GM12878 (cell line): ENCODE measurements around the gene SDK2. TPM values are rescaled to one million over a fixed set of nuclear protein-coding genes. Genes with fewer than 3 reads are reported as not detected.
A peak's percentile ranks its signal among the peaks of the same experiment; 100 is the strongest.

Experiments used
- ATAC-seq: fragments of 200-7000 bp; cut with Tn5 transposase; 3 replicates; pipeline ENCODE4 v1.9.1; 2020; ENCODE audit warnings: mild to moderate bottlenecking, moderate library complexity
- BruUV-seq: library from RNA; stranded (reverse); fragments of 400-500 nt; replicated peaks from 2 replicates; lab custom pipeline; 2021; lab: Mats Ljungman, UMichigan
- CTCF ChIA-PET: fragments of 300-600 bp; sonication (Branson Sonifier 250); formaldehyde crosslinking; extraction: SDS; loops from one replicate; lab custom pipeline; 2021; ENCODE audit warnings: inconsistent platforms; lab: Yijun Ruan, JAX
- POLR2A ChIA-PET: fragments of 350-600 bp; formaldehyde crosslinking; extraction: SDS; loops from one replicate; lab custom pipeline; 2021; ENCODE audit warnings: inconsistent platforms; lab: Charles Lee
- RAD21 ChIA-PET: fragments of 300-600 bp; sonication (Branson Sonifier 250); formaldehyde crosslinking; loops from one replicate; lab custom pipeline; 2023; ENCODE audit warnings: antibody characterized with exemption; ENCODE audit not compliant: unreplicated experiment; lab: Charles Lee
- SMC1A ChIA-PET: fragments of 300-600 bp; sonication (Branson Sonifier 250); formaldehyde crosslinking; loops from one replicate; lab custom pipeline; 2023; ENCODE audit not compliant: unreplicated experiment, uncharacterized antibody; lab: Charles Lee
- DNase-seq: peaks from one replicate; pipeline ENCODE4 v3.0.0-alpha.2; 2011; ENCODE audit warnings: low read depth, low spot score
- FAIRE-seq: peaks from 3 replicates; lab custom pipeline; 2011; peaks lifted over from hg19 to GRCh38; lab: Jason Lieb, UNC
- H2AFZ ChIP-seq: 2 replicates; pipeline ENCODE4 v1.6.0; 2011; ENCODE audit warnings: low read depth, low read length, control low read depth; ENCODE audit not compliant: control insufficient read depth
- H3K27ac ChIP-seq: 2 replicates; pipeline ENCODE4 v1.5.1; 2011; ENCODE audit warnings: control low read depth; ENCODE audit not compliant: control insufficient read depth, insufficient read depth
- H3K27me3 ChIP-seq, 2 experiments: replicated peaks in 1 of 2; 2 replicates each; pipeline versions ENCODE4 v1.6.0 to v1.6.1; 2011; ENCODE audit warnings: low read length in 1 of 2; ENCODE audit not compliant: control insufficient read depth in 2 of 2, insufficient read depth in 2 of 2
- H3K36me3 ChIP-seq, 2 experiments: 2 replicates each; pipeline ENCODE4 v1.5.1; 2011; ENCODE audit warnings: low read length in 1 of 2; ENCODE audit not compliant: control insufficient read depth in 2 of 2, insufficient read depth in 2 of 2
- H3K4me1 ChIP-seq: 2 replicates; pipeline ENCODE4 v1.6.1; 2011; ENCODE audit warnings: mild to moderate bottlenecking, low read length, moderate library complexity, mixed read lengths; ENCODE audit not compliant: control insufficient read depth, insufficient read depth
- H3K4me2 ChIP-seq: 2 replicates; pipeline ENCODE4 v1.6.0; 2011; ENCODE audit warnings: control low read depth; ENCODE audit not compliant: control insufficient read depth, insufficient read depth
- H3K4me3 ChIP-seq: fragments of 200-600 bp; sonication (generic); 2 replicates; pipeline ENCODE4 v1.5.1; 2016
- H3K79me2 ChIP-seq: 2 replicates; pipeline ENCODE4 v1.6.0; 2011; ENCODE audit warnings: low read length; ENCODE audit not compliant: control insufficient read depth, insufficient read depth
- H3K9ac ChIP-seq: 2 replicates; pipeline ENCODE4 v1.8.0; 2011; ENCODE audit warnings: low read length, control low read depth, mixed read lengths; ENCODE audit not compliant: control insufficient read depth, insufficient read depth
- H3K9me3 ChIP-seq: replicated peaks from 3 replicates; pipeline ENCODE4 v1.5.1; 2011; ENCODE audit warnings: mild to moderate bottlenecking, low read length; ENCODE audit not compliant: control insufficient read depth, insufficient read depth
- H4K20me1 ChIP-seq: 2 replicates; pipeline ENCODE4 v1.6.0; 2011; ENCODE audit not compliant: control insufficient read depth, insufficient read depth
- CHD2 ChIP-seq: IDR thresholded peaks from 2 replicates; pipeline ENCODE4 v1.6.1; 2011; ENCODE audit warnings: low read depth, low read length, improper control_type of control experiment, borderline replicate concordance
- HDGF ChIP-seq: fragments of 450-650 bp; IDR thresholded peaks from 2 replicates; pipeline ENCODE4 v1.6.1; 2016; ENCODE audit warnings: antibody characterized with exemption
- IRF5 ChIP-seq: fragments of 450-650 bp; IDR thresholded peaks from 2 replicates; pipeline ENCODE4 v1.6.1; 2017; ENCODE audit warnings: borderline replicate concordance
- MLLT1 ChIP-seq: fragments of 450-650 bp; IDR thresholded peaks from 2 replicates; pipeline ENCODE4 v1.6.1; 2016; ENCODE audit warnings: mild to moderate bottlenecking
- NR2C1 ChIP-seq: fragments of 450-650 bp; IDR thresholded peaks from 2 replicates; pipeline ENCODE4 v1.6.1; 2017; ENCODE audit warnings: antibody characterized with exemption, mild to moderate bottlenecking, moderate library complexity
- NR2F1 ChIP-seq: fragments of 450-650 bp; conservative IDR thresholded peaks from 2 replicates; pipeline ENCODE4 v1.6.1; 2017; ENCODE audit warnings: mild to moderate bottlenecking
- TARDBP ChIP-seq: IDR thresholded peaks from 2 replicates; pipeline ENCODE4 v1.6.1; 2016; ENCODE audit warnings: borderline replicate concordance
- YBX1 ChIP-seq: fragments of 450-650 bp; IDR thresholded peaks from 2 replicates; pipeline ENCODE4 v1.6.1; 2016; ENCODE audit warnings: antibody characterized with exemption
- ZBTB11 ChIP-seq: fragments of 450-650 bp; formaldehyde crosslinking; IDR thresholded peaks from 2 replicates; pipeline ENCODE4 v1.5.0; 2022; ENCODE audit warnings: mild to moderate bottlenecking, missing genetic modification characterization
- ZNF207 ChIP-seq: fragments of 450-650 bp; IDR thresholded peaks from 2 replicates; pipeline ENCODE4 v1.6.1; 2014; ENCODE audit warnings: antibody characterized with exemption, mild to moderate bottlenecking, borderline replicate concordance
- WGBS: methylation state at CpG from one replicate; pipeline ENCODE4 v1.1.6; 2016; ENCODE audit warnings: low lambda C conversion rate; ENCODE audit not compliant: insufficient replicate concordance, insufficient coverage; ENCODE audit errors: missing lambda C conversion rate; 5-methylcytosine and 5-hydroxymethylcytosine counted together
- in situ Hi-C: fragments of 300-500 bp; cut with MboI; formaldehyde crosslinking; loops from 9 replicates; pipeline ENCODE4 v1.14.3; 2018; ENCODE audit warnings: mixed read lengths
- intact Hi-C: fragments of 100-400 bp; cut with micrococcal nuclease; formaldehyde crosslinking; loops from one replicate; pipeline ENCODE4 v1.14.2; 2022; ENCODE audit not compliant: unreplicated experiment
- polyA plus RNA-seq, 11 experiments: library from polyadenylated mRNA; depleted of rRNA in 4 of 11; unstranded in 6 of 11; stranded (reverse) in 5 of 11; fragments of >200 nt; fragmentation: Nextera tagmentation in 4 of 11; fragmentation: Illumina TruSeq in 1 of 11; extraction: Ambion mirVana in 4 of 11; extraction: Trizol in 1 of 11; gene quantifications; 1 replicate in 1 of 11; 2 replicates in 10 of 11; pipeline versions ENCODE4 v1.2.1 to v1.2.3, GENCODE V29; 2011 to 2016; ENCODE audit warnings: inconsistent platforms in 2 of 11, missing spikeins in 2 of 11, low read depth in 1 of 11
- total RNA-seq, 4 experiments: library from RNA; depleted of rRNA in 3 of 4; stranded (reverse); fragments of >200 nt in 3 of 4; fragmentation: Illumina TruSeq in 1 of 4; extraction: Trizol in 1 of 4; gene quantifications; 2 replicates each; pipeline versions ENCODE4 v1.2.1 to v1.2.3, GENCODE V29; 2013 to 2021

SDK2 gene
- total and polyA plus RNA-seq, 10 of the 15 experiments (the other 5 are each of a cell fraction or from before 2014, with no cell fraction given): 0.03 to 0.08 (median 0.03) TPM; not detected in 7

- peaks cover 2% of the 10 kb centered on the region for H3K79me2 ChIP-seq
Observed at GRCh38 chr17:73284906-73285602, 359.2 kb downstream of the SDK2 start.

More at GRCh38 chr17:73284906-73285602, 359.2 kb downstream of the SDK2 start:
- TF ChIP-seq MLLT1: no peak
- TF ChIP-seq IRF5: no peak
- no peak for TF ChIP-seq TARDBP
- peak; percentile 81 for TF ChIP-seq NR2F1
- no peak for TF ChIP-seq CHD2
- TF ChIP-seq YBX1: no peak
- TF ChIP-seq ZNF207: no peak
- TF ChIP-seq NR2C1: peak; percentile 41; the same call in 1 of the 2 replicates
- TF ChIP-seq ZBTB11: no peak
- no peak for TF ChIP-seq HDGF
- intact Hi-C loops: no loop called here
- in situ Hi-C loops: no loop called here
- DNase-seq: no peak
- BruUV-seq: no TSS peak
- no peak for ATAC-seq
- H3K4me2 ChIP-seq: no peak overlapping the region
- POLR2A ChIA-PET: interaction anchor here (0.5 kb wide), 1 partner anchor 14 kb away, joined by 3 read pairs; no protein-coding TSS in a partner anchor
- no peaks in the 10 kb centered on the region for H3K9me3 ChIP-seq
- no peak overlapping the region for H3K9ac ChIP-seq
- H3K4me3 ChIP-seq: no peak overlapping the region
- CTCF ChIA-PET: no interaction called here
- no peak overlapping the region for H2AFZ ChIP-seq
- peaks cover 3 to 11% of the 10 kb centered on the region in 2 experiments; a peak in 2 of 4 replicates for H3K36me3 ChIP-seq
- H3K4me1 ChIP-seq: peaks cover 20% of the 10 kb centered on the region
- FAIRE-seq: no peak
- 75% methylated on average over 20 of the region's 20 CpGs for WGBS
- H3K27ac ChIP-seq: no peak overlapping the region
- SMC1A ChIA-PET: interaction anchor here (0.7 to 5.6 kb wide), 3 partner anchors 14 to 57 kb away, joined by 3 to 29 read pairs (median 4); partner anchors contain the start of gene CDC42EP4
- no peaks in the 10 kb centered on the region for H3K27me3 ChIP-seq
- no peaks in the 10 kb centered on the region for H4K20me1 ChIP-seq
- RAD21 ChIA-PET: interaction anchor here (0.6 to 0.7 kb wide), 2 partner anchors 15 to 25 kb away, joined by 4 to 5 read pairs; no protein-coding TSS in a partner anchor
